ENCODE data around the gene EMP2. TPM values are rescaled to one million over a fixed set of nuclear protein-coding genes. Genes with fewer than 3 reads are reported as not detected.

Gene EMP2
- not detected for total RNA-seq

- H3K4me3 Mint-ChIP-seq: no peak within 1 kb of the TSS
- no peak within 1 kb of the TSS for H3K27ac Mint-ChIP-seq
- no peaks in the 10 kb centered on the region for H3K4me1 Mint-ChIP-seq (ENCODE audit: low read depth)
- no peak for DNase-seq
- no peak for ATAC-seq
- ChIA-PET POLR2A (no interaction called here), CTCF (no interaction called here)
- H3K36me3 Mint-ChIP-seq (ENCODE audit: low read depth): no peaks in the 10 kb centered on the region
- TF ChIP-seq CTCF (IDR thresholded peaks at IDR 0.05): no peak
- peaks cover 36% of the 10 kb centered on the region for H3K27me3 Mint-ChIP-seq
- H3K9me3 Mint-ChIP-seq: no peaks in the 10 kb centered on the region
- intact Hi-C loops (cut with micrococcal nuclease): no loop called here
These were observed at the start of gene EMP2 for GRCh38 chr16:10579965-10580882. Gene EMP2, minus strand, starts transcription at chr16:10580598. Its CDS starts 32,981 bp downstream, at chr16:10547617.

- ChIA-PET POLR2A (no interaction called here), CTCF (no interaction called here)
- Mint-ChIP-seq H3K27me3 (peaks cover 3% of the 10 kb centered on the region), H3K36me3 (ENCODE audit: low read depth) (no peaks in the 10 kb centered on the region), H3K4me3 (no peak overlapping the region), H3K4me1 (ENCODE audit: low read depth) (no peaks in the 10 kb centered on the region), H3K9me3 (peaks cover 2% of the 10 kb centered on the region), H3K27ac (no peak overlapping the region)
- ATAC-seq: no peak
- TF ChIP-seq CTCF (IDR thresholded peaks at IDR 0.05): no peak
- DNase-seq: no peak
- intact Hi-C loops (cut with micrococcal nuclease): no loop called here
These were observed 49.2 kb upstream of the EMP2 start for GRCh38 chr16:10629592-10629963.

- Mint-ChIP-seq H3K4me3 (no peak overlapping the region), H3K9me3 (no peaks in the 10 kb centered on the region), H3K27me3 (no peaks in the 10 kb centered on the region), H3K36me3 (ENCODE audit: low read depth) (no peaks in the 10 kb centered on the region), H3K4me1 (ENCODE audit: low read depth) (no peaks in the 10 kb centered on the region), H3K27ac (no peak overlapping the region)
- no peak for DNase-seq
- ChIA-PET CTCF (no interaction called here), POLR2A (no interaction called here)
- intact Hi-C loops (cut with micrococcal nuclease): no loop called here
- TF ChIP-seq CTCF (IDR thresholded peaks at IDR 0.05): no peak
- ATAC-seq: no peak
These were observed 45.4 kb upstream of the EMP2 start for GRCh38 chr16:10625595-10626357.

GRCh38 chr16:10624527-10624926 is 44.1 kb upstream of the EMP2 start:
- POLR2A ChIA-PET: no interaction called here
- intact Hi-C loops (cut with micrococcal nuclease): no loop called here
- DNase-seq (no peak), ATAC-seq (no peak)
- Mint-ChIP-seq H3K9me3 (no peaks in the 10 kb centered on the region), H3K27me3 (peaks cover 3% of the 10 kb centered on the region), H3K27ac (no peak overlapping the region), H3K4me3 (no peak overlapping the region), H3K4me1 (ENCODE audit: low read depth) (no peaks in the 10 kb centered on the region), H3K36me3 (ENCODE audit: low read depth) (no peaks in the 10 kb centered on the region)
- no peak for TF ChIP-seq CTCF (IDR thresholded peaks at IDR 0.05)
- CTCF ChIA-PET: no interaction called here

DNA sequence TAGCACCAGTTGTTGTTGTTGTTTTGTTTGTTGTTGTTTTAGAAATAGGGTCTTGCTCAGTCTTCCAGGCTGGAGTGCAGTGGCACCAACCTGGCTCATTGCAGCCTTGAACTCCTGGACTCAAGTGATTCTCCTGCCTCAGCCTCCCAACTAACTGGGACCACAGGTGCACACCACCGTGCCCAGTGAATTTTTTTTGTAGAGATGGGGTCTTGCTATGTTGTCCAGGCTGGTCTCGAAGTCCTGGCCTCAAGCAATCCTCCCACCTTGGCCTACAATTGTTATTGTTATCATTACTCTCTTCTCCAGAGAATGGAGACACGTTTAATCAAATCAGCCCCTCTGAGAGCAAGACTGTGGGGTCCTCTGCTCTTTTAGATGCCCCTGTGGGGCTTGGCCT is 42.7 kb upstream of the EMP2 start:
- H3K9me3 Mint-ChIP-seq: no peaks in the 10 kb centered on the region
- ATAC-seq: no peak
- TF ChIP-seq CTCF (IDR thresholded peaks at IDR 0.05): no peak

More for the DNA sequence above, 42.7 kb upstream of the EMP2 start:
- DNase-seq: no peak
- Mint-ChIP-seq H3K4me3 (no peak overlapping the region), H3K36me3 (ENCODE audit: low read depth) (no peaks in the 10 kb centered on the region), H3K27me3 (peaks cover 8% of the 10 kb centered on the region), H3K27ac (no peak overlapping the region), H3K4me1 (ENCODE audit: low read depth) (no peaks in the 10 kb centered on the region)
- intact Hi-C loops (cut with micrococcal nuclease): no loop called here
- ChIA-PET POLR2A (no interaction called here), CTCF (no interaction called here)
